Right lobe of liver (tissue), 6 donors: ENCODE data around the gene AMELX. TPM values are rescaled to one million over a fixed set of nuclear protein-coding genes. Genes with fewer than 3 reads are reported as not detected.

Source experiments
- ATAC-seq, 4 donors: fragments of 200-7000 bp; cut with Tn5 transposase; one replicate each; pipeline ENCODE4 v1.9.1; 2020; ENCODE audit warnings: mild to moderate bottlenecking in 4 of 4, moderate library complexity in 4 of 4
- DNase-seq, 3 donors: peaks; one replicate each; pipeline ENCODE4 v3.0.0-alpha.2; 2020
- H3K27ac ChIP-seq, 3 donors: fragments of 200-600 bp; one replicate each; pipeline ENCODE4 v1.8.0; 2022
- H3K27me3 ChIP-seq, 2 donors: fragments of 200-600 bp; one replicate each; pipeline ENCODE4 v1.8.0; 2022
- H3K36me3 ChIP-seq, 4 donors: fragments of 200-600 bp; sonication (generic) in 1 of 4; one replicate each; pipeline versions ENCODE4 v1.5.1 to v1.8.0; 2017 to 2022; ENCODE audit warnings: control low read depth in 1 of 4
- H3K4me1 ChIP-seq, 4 donors: fragments of 200-600 bp; sonication (generic) in 1 of 4; one replicate each; pipeline versions ENCODE4 v1.5.1 to v1.8.0; 2017 to 2022; ENCODE audit warnings: control low read depth in 1 of 4
- H3K4me3 ChIP-seq, 3 donors: fragments of 200-600 bp; one replicate each; pipeline ENCODE4 v1.8.0; 2022
- H3K9me3 ChIP-seq, 4 donors: fragments of 200-600 bp; sonication (generic) in 1 of 4; one replicate each; pipeline versions ENCODE4 v1.5.1 to v1.8.0; 2017 to 2022; ENCODE audit warnings: control low read depth in 1 of 4
- POLR2A ChIP-seq: fragments of 450-650 bp; IDR thresholded peaks from one replicate; pipeline ENCODE4 v1.6.1; 2017; ENCODE audit warnings: antibody characterized with exemption, mild to moderate bottlenecking
- WGBS: methylation state at CpG from one replicate; pipeline ENCODE4 v1.1.6; 2018; ENCODE audit warnings: low coverage, low lambda C conversion rate; ENCODE audit not compliant: insufficient coverage; ENCODE audit errors: missing lambda C conversion rate; 5-methylcytosine and 5-hydroxymethylcytosine counted together
- intact Hi-C, 2 donors: fragments of 100-400 bp; cut with DNase I; formaldehyde crosslinking; loops; one replicate each; pipeline versions ENCODE4 v1.11.2 to v1.14.1; 2022
- total RNA-seq, 6 experiments: library from RNA; depleted of rRNA in 2 of 6; stranded (reverse); fragments of >200 nt in 2 of 6; fragmentation: NEBNext Ultra II Directional in 3 of 6; extraction: Animal tissue kit (Norgen Biotek cat#: 25700) in 3 of 6; gene quantifications; one replicate each; pipeline versions ENCODE4 v1.1.0 to v1.2.4, GENCODE V29; 2016 to 2023
- TF ChIP-seq, protein P1 (sequence below), 4 donors: fragments of 200-600 bp in 3 of 4; fragments of 450-650 bp in 1 of 4; IDR thresholded peaks; one replicate each; pipeline versions ENCODE4 v1.5.1 to v1.8.0; 2016 to 2022; ENCODE audit warnings: antibody characterized with exemption in 4 of 4, mild to moderate bottlenecking in 2 of 4
- donor health status: DM: no; HTN: yes; CAD: no.
- donor health status: DM: no; HTN: no; CAD: no.
- donor health status: DM: no; HTN: no; CAD: no.
- donor health status: DM: no; HTN: yes; CAD: no.
- donor health status: DM: no; HTN: yes; CAD: no.

Gene AMELX
- total RNA-seq, 6 experiments from 2014 or later, result not detected

DNA sequence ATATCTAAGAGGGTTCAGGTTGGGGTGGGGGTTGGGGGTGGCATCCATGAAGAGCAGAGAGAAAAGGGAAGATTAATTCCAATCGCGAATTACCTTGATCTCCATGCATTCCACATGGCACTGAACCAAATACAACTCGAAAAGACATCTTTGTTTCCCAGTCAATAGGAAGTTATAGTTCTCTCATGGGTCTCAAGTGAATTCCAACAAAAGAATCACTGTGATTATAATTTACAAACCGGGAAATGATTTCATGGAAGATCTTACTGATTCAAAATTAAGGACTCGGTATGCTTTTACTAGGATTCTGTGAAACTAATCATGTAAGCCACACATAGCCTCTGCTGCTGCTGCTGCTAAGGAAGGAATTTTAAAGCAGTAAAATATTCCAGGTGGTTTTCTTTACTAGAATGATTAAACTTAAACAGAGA, 26.6 kb upstream of the AMELX start:
- no peak for ATAC-seq
- DNase-seq, result no peak
- no peak overlapping the region for H3K27ac ChIP-seq

DNA sequence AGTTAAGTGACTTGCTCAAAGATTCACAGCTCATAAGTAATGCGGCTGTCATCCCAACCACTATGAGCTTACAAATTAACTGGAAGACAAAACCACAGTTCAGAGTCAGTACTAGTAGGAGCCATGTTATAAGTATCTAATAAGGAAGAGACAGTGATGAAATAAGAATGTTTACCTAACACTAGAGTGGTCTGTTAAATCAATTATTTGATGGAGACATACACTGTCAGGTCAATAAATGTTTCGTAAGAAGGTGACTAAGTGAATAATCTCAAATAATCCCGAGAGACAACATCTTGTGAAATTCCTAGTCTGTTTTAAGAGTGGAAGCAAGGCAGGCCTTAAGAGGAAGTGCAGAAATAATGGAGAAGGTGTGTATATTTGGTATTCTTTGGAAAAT, 25.8 kb upstream of the AMELX start:
- Histone ChIP-seq H3K4me3 (no peak overlapping the region), H3K36me3 (no peaks in the 10 kb centered on the region), H3K9me3 (no peaks in the 10 kb centered on the region), H3K27ac (no peak overlapping the region), H3K27me3 (no peaks in the 10 kb centered on the region), H3K4me1 (no peaks in the 10 kb centered on the region)
- 31% methylated on average over 3 of the region's 3 CpGs for WGBS
- DNase-seq (no peak), ATAC-seq (no peak)
- TF ChIP-seq POLR2A, result no peak
- TF ChIP-seq, protein P1, sequence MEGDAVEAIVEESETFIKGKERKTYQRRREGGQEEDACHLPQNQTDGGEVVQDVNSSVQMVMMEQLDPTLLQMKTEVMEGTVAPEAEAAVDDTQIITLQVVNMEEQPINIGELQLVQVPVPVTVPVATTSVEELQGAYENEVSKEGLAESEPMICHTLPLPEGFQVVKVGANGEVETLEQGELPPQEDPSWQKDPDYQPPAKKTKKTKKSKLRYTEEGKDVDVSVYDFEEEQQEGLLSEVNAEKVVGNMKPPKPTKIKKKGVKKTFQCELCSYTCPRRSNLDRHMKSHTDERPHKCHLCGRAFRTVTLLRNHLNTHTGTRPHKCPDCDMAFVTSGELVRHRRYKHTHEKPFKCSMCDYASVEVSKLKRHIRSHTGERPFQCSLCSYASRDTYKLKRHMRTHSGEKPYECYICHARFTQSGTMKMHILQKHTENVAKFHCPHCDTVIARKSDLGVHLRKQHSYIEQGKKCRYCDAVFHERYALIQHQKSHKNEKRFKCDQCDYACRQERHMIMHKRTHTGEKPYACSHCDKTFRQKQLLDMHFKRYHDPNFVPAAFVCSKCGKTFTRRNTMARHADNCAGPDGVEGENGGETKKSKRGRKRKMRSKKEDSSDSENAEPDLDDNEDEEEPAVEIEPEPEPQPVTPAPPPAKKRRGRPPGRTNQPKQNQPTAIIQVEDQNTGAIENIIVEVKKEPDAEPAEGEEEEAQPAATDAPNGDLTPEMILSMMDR (IDR thresholded peaks at IDR 0.05), result no peak
- intact Hi-C loops, result no loop called here

More for the DNA sequence above, 26.6 kb upstream of the AMELX start:
- Histone ChIP-seq H3K4me1 (no peaks in the 10 kb centered on the region), H3K27me3 (no peaks in the 10 kb centered on the region), H3K36me3 (no peaks in the 10 kb centered on the region), H3K9me3 (no peaks in the 10 kb centered on the region), H3K4me3 (no peak overlapping the region)
- 45% methylated on average over 5 of the region's 5 CpGs for WGBS
- intact Hi-C loops, result no loop called here
- TF ChIP-seq, protein P1 (IDR thresholded peaks at IDR 0.05), result no peak
- no peak for TF ChIP-seq POLR2A

DNA sequence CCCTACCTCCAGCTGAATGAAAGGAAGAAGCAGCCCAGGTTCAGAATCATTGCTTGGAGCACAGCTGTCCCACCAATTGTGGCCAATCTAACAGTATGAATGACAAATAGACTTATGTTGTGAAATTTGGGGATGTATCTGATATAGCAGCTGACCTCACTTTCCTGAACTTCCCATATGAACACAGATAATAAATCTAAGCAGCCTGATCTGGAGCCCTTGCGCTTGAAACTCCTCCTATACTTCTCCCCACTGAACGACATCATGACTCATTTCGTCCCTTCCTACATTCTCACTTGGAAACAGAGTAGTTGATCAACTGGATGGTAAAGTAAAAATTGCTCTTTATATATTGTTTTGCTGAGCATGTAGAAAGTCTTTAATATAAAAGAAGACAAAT, 24.2 kb upstream of the AMELX start:
- no peaks in the 10 kb centered on the region for H3K27me3 ChIP-seq
- no peaks in the 10 kb centered on the region for H3K36me3 ChIP-seq
- no peak overlapping the region for H3K27ac ChIP-seq
- TF ChIP-seq, protein P1 (IDR thresholded peaks at IDR 0.05), result no peak
- no peak for TF ChIP-seq POLR2A
- no peaks in the 10 kb centered on the region for H3K9me3 ChIP-seq
- no peak overlapping the region for H3K4me3 ChIP-seq
- H3K4me1 ChIP-seq, result no peaks in the 10 kb centered on the region
- ATAC-seq, result no peak
- no peak for DNase-seq
- intact Hi-C loops, result no loop called here
- whole genome bisulfite sequencing, result 56% methylated on average over 3 of the region's 3 CpGs

DNA sequence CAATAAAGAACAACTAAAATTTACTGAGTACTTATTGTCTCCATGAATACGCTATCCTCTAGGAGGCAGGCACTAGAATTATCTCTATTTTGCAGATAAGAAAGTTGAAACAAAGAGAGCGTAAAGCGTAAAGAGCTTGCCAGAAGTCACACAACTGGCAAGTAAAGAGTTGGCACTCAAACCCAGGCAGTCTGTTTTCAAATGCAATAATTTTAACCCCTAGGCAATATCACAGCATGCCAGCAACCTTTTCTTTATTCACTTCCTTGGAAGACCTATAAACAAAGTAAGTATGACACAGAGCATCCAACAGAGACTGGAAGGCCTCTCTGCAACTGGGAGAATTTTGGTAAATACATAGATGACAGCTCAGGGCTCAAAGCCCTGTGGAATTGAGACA, 23.2 kb upstream of the AMELX start:
- Histone ChIP-seq H3K4me3 (no peak overlapping the region), H3K36me3 (no peaks in the 10 kb centered on the region), H3K9me3 (no peaks in the 10 kb centered on the region), H3K27me3 (no peaks in the 10 kb centered on the region), H3K4me1 (no peaks in the 10 kb centered on the region), H3K27ac (no peak overlapping the region)
- DNase-seq (no peak), ATAC-seq (no peak)
- 82% methylated on average over 3 of the region's 3 CpGs for WGBS
- TF ChIP-seq, protein P1 (IDR thresholded peaks at IDR 0.05), result no peak
- TF ChIP-seq POLR2A, result no peak
- intact Hi-C loops, result no loop called here

DNA sequence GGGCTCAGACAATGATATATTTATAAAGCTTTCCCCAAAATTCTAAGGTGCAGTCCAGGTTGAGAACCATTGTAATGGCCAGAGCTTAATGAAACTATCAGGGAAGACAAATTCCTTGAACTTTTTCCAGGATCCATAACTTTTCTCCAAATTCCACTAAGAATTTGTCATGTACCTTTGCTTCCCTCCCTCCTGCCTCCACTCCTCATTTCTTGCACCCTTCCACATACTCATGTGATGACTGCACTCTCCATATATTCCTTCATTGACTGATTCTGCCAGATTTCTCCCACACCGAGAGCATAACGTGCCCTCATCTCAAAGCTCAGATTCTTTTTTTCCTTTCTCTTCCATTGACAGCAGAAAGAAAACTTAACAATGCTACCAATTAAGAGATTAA, 20.9 kb upstream of the AMELX start:
- intact Hi-C loops, result no loop called here
- Histone ChIP-seq H3K9me3 (no peaks in the 10 kb centered on the region), H3K27me3 (no peaks in the 10 kb centered on the region), H3K27ac (no peak overlapping the region), H3K4me3 (no peak overlapping the region), H3K36me3 (no peaks in the 10 kb centered on the region), H3K4me1 (no peaks in the 10 kb centered on the region)
- WGBS, result 60% methylated on average over 2 of the region's 2 CpGs
- no peak for TF ChIP-seq POLR2A
- TF ChIP-seq, protein P1 (IDR thresholded peaks at IDR 0.05), result no peak
- no peak for DNase-seq
- no peak for ATAC-seq
